ENCODE measurements around the gene YARS2.

- TF ChIP-seq CTCF (IDR thresholded peaks at IDR 0.05) (no peak), POLR2A (IDR thresholded peaks at IDR 0.05) (no peak)
Observed at GRCh38 chr12:32777159-32777558, 21.5 kb upstream of the YARS2 start.

Data from heart left ventricle (tissue), 13 donors.